ENCODE data around the gene POP4. TPM values are rescaled to one million over a fixed set of nuclear protein-coding genes. Genes with fewer than 3 reads are reported as not detected.

Gene POP4
- total and polyA plus RNA-seq, 2 of the 8 experiments (the other 6 are each of a cell fraction or from before 2014, with no cell fraction given), result 29.1 to 41.5 TPM

DNA sequence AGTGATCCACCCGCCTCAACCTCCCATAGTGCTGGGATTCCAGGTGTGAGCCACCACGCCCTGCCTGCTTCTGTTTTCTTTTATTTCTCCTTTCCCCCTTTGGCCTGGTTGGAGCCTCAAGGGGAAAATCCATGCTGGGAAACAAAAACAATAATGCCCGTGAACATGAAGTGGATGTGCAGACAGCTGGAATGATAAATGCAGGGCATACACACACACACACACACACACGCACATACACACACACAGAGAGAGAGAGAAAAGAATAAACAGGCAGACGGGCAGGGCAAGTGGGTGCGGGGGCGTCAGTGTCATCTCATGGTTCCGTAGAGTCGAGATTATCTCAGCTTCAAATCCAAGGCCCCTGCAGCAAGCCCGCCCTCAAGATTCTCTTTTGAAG lies 54.8 kb downstream of the POP4 start (continued):
- TF ChIP-seq, protein P1, sequence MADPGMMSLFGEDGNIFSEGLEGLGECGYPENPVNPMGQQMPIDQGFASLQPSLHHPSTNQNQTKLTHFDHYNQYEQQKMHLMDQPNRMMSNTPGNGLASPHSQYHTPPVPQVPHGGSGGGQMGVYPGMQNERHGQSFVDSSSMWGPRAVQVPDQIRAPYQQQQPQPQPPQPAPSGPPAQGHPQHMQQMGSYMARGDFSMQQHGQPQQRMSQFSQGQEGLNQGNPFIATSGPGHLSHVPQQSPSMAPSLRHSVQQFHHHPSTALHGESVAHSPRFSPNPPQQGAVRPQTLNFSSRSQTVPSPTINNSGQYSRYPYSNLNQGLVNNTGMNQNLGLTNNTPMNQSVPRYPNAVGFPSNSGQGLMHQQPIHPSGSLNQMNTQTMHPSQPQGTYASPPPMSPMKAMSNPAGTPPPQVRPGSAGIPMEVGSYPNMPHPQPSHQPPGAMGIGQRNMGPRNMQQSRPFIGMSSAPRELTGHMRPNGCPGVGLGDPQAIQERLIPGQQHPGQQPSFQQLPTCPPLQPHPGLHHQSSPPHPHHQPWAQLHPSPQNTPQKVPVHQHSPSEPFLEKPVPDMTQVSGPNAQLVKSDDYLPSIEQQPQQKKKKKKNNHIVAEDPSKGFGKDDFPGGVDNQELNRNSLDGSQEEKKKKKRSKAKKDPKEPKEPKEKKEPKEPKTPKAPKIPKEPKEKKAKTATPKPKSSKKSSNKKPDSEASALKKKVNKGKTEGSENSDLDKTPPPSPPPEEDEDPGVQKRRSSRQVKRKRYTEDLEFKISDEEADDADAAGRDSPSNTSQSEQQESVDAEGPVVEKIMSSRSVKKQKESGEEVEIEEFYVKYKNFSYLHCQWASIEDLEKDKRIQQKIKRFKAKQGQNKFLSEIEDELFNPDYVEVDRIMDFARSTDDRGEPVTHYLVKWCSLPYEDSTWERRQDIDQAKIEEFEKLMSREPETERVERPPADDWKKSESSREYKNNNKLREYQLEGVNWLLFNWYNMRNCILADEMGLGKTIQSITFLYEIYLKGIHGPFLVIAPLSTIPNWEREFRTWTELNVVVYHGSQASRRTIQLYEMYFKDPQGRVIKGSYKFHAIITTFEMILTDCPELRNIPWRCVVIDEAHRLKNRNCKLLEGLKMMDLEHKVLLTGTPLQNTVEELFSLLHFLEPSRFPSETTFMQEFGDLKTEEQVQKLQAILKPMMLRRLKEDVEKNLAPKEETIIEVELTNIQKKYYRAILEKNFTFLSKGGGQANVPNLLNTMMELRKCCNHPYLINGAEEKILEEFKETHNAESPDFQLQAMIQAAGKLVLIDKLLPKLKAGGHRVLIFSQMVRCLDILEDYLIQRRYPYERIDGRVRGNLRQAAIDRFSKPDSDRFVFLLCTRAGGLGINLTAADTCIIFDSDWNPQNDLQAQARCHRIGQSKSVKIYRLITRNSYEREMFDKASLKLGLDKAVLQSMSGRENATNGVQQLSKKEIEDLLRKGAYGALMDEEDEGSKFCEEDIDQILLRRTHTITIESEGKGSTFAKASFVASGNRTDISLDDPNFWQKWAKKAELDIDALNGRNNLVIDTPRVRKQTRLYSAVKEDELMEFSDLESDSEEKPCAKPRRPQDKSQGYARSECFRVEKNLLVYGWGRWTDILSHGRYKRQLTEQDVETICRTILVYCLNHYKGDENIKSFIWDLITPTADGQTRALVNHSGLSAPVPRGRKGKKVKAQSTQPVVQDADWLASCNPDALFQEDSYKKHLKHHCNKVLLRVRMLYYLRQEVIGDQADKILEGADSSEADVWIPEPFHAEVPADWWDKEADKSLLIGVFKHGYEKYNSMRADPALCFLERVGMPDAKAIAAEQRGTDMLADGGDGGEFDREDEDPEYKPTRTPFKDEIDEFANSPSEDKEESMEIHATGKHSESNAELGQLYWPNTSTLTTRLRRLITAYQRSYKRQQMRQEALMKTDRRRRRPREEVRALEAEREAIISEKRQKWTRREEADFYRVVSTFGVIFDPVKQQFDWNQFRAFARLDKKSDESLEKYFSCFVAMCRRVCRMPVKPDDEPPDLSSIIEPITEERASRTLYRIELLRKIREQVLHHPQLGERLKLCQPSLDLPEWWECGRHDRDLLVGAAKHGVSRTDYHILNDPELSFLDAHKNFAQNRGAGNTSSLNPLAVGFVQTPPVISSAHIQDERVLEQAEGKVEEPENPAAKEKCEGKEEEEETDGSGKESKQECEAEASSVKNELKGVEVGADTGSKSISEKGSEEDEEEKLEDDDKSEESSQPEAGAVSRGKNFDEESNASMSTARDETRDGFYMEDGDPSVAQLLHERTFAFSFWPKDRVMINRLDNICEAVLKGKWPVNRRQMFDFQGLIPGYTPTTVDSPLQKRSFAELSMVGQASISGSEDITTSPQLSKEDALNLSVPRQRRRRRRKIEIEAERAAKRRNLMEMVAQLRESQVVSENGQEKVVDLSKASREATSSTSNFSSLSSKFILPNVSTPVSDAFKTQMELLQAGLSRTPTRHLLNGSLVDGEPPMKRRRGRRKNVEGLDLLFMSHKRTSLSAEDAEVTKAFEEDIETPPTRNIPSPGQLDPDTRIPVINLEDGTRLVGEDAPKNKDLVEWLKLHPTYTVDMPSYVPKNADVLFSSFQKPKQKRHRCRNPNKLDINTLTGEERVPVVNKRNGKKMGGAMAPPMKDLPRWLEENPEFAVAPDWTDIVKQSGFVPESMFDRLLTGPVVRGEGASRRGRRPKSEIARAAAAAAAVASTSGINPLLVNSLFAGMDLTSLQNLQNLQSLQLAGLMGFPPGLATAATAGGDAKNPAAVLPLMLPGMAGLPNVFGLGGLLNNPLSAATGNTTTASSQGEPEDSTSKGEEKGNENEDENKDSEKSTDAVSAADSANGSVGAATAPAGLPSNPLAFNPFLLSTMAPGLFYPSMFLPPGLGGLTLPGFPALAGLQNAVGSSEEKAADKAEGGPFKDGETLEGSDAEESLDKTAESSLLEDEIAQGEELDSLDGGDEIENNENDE (IDR thresholded peaks at IDR 0.05; ENCODE audit: insufficient replicate concordance, low read length), result no peak
